SK-N-SH treated with all-trans-retinoic acid at 6 μM for 48 hours (cell line): ENCODE measurements around the gene HMX3.

Source experiments
- ZFP30 ChIP-seq: fragments of 450-650 bp; formaldehyde crosslinking; IDR thresholded peaks from 2 replicates; pipeline ENCODE4 v1.5.0; 2022; ENCODE audit warnings: mild to moderate bottlenecking, moderate library complexity
- ZNF8 ChIP-seq: fragments of 450-650 bp; formaldehyde crosslinking; IDR thresholded peaks from 2 replicates; pipeline ENCODE4 v1.5.0; 2020; ENCODE audit warnings: mild to moderate bottlenecking, moderate library complexity
- TF ChIP-seq, protein P1 (sequence below): fragments of 250-450 bp; sonication (Bioruptor Pico); IDR thresholded peaks from 2 replicates; pipeline ENCODE4 v1.8.0; 2020; ENCODE audit warnings: mild to moderate bottlenecking, moderate library complexity, borderline replicate concordance

DNA sequence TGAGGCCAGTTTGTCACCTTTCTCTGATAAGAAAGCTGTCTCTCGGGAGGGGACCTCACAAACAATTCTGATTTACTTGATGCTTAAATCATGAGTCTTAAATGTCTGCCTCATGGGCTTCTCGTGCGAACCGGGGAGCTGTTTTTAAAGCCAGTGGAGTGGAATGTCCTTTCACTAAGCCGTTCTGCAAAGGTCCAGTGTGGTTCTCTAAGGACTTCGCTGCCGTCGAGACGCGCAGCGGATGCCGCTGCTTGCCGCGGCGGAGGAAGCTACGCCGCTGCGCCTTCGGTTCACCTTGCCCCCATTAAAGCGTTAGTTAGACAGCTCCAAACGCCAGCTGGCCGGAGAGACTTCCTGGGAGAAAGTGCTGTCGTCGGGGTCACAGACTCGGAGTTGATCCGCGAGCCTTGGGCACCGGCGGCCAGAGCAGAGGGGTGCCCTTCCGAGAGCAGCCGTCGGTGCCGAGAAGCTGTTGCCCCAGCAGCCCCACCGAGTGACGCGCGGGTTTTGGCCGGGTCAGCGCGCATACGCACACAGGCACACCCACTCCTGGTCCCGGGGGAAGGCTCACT lies 1.3 kb upstream of the HMX3 start:
- TF ChIP-seq ZFP30 (CRISPR knock-in tag) (no peak), ZNF8 (no peak)
- TF ChIP-seq, protein P1, sequence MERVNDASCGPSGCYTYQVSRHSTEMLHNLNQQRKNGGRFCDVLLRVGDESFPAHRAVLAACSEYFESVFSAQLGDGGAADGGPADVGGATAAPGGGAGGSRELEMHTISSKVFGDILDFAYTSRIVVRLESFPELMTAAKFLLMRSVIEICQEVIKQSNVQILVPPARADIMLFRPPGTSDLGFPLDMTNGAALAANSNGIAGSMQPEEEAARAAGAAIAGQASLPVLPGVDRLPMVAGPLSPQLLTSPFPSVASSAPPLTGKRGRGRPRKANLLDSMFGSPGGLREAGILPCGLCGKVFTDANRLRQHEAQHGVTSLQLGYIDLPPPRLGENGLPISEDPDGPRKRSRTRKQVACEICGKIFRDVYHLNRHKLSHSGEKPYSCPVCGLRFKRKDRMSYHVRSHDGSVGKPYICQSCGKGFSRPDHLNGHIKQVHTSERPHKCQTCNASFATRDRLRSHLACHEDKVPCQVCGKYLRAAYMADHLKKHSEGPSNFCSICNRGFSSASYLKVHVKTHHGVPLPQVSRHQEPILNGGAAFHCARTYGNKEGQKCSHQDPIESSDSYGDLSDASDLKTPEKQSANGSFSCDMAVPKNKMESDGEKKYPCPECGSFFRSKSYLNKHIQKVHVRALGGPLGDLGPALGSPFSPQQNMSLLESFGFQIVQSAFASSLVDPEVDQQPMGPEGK = no peak
